HG03469 (cell line): ENCODE measurements around the gene MTHFD2.
"Not testable (repeated sequence)": the region's sequence is repeated elsewhere in the genome, so short reads cannot be mapped to it uniquely, and the experiment has no call there.

Experiments used
- ATAC-seq: cut with Tn5 transposase; IDR thresholded peaks from one replicate; pipeline ENCODE4 v1.9.1; 2021; ENCODE audit warnings: mild to moderate bottlenecking, moderate library complexity, moderate number of reproducible peaks; ENCODE audit not compliant: unreplicated experiment

Gene MTHFD2

DNA sequence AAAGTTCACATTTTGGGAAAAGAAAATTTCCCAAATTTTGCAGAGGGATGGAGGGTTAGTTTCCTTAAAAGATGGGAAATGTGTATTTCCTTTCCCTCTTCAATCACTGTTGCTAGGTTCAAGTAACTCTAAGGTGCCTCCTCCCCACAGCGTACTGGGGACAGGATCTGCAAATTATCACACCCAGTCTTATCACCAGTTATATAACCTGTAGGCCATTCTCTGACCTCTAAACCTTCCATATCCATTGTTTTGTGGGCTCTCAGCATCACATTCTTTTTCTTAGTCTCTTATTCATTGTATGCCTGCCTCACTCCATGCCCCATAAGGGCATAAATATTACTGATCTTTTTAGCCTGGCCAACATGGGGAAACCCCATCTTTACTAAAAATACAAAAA, 3.6 kb upstream of the MTHFD2 start:
- no peak for ATAC-seq

DNA sequence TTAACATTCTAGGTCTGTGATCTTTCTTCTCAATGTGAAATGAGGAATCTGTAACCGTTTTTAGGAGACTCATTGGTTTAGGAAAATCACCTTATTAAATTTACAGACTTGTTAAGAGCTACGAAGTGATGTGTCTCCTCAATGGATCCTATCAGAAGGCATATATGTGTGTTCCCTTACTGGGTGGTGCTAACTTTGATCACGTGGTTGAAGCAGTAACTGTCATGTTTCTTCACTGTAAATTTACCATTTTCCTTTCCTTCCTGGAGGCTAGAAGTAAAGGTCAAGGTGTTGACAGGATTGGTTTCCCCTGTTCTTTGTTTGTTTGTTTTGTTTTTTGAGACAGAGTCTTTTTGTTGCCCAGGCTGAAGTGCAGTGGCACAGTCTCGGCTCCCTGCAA, 1.4 kb upstream of the MTHFD2 start:
- ATAC-seq: no peak

DNA sequence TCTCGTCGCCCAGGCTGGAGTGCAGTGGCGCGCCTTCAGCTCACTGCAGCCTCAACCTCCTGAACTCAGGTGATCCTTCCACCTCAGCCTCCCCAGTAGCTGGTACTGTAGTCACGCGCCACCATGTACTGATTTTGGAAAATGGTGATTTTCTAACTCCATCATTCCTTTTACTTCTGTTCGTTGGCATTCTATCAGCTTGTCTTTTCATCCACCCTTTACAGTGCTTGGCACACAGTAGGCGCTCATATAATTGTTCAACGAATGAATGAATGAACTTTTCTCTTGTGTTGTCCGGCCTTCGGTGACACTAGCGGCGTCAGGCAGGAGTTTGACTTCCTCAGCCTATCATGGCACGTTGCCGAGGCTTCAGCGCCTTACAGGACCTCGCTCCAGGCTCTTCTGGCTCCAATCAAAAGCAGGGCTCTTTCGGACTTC, 373 bp upstream of the MTHFD2 start:
- ATAC-seq: no peak

DNA sequence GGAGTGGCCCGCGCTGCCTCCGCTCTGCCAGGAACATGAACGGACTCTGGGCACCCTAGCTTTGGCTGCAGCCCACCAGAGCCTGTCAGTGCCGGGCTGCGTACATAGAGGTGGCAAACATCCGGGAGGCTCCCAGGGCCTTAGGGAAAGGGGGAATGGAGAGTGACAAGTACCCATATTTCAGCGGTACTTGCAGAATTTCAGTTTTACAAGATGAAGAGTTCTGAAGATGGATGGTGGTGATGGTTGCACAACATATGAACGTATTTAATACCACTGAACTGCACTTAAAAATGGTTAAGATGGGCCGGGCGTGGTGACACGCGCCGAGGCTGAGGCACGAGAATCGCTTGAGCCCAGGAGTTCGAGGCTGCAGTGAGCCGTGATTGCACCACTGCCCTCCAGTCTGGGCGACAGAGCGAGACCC, 873 bp downstream of the MTHFD2 start:
- ATAC-seq: no peak

DNA sequence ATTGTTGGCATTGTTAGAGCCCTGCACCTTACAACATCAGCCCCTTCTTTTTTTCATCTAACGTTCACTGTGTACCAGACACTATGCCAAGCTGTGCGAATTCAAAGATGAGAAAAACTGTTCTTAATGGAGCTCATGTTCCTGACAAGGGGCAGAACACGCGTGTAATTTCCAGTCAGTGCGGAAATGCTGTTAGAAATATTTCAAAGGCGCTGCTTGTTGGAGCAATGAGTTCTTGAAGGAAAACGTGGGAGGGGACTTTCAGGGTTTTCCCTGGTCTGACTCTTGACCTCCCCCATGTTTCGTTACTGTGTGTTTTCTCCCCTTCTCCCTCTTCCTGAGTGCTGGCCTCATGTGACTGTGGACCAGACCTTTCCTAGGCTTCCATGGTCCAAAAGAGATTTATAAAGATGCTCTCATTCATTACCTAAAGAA, 1.5 kb downstream of the MTHFD2 start:
- no peak for ATAC-seq

DNA sequence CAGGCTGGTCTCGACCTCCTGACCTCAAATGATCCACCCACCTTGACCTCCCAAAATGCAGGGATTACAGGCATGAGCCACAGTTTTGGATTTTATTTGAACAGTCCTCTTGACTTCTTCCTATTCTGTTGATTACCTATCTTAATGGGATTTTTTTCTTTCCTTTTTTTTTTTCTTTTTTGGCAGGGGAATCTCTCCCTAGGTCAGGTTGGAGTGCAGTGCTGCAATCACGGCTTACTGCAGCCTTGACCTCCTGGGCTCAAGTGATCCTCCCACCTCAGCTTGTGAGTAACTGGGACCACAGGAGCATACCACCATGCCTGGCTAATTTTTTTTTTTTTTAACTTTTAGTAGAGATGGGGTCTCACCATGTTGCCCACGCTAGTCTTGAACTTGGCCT, 2.8 kb downstream of the MTHFD2 start:
- no peak for ATAC-seq

DNA sequence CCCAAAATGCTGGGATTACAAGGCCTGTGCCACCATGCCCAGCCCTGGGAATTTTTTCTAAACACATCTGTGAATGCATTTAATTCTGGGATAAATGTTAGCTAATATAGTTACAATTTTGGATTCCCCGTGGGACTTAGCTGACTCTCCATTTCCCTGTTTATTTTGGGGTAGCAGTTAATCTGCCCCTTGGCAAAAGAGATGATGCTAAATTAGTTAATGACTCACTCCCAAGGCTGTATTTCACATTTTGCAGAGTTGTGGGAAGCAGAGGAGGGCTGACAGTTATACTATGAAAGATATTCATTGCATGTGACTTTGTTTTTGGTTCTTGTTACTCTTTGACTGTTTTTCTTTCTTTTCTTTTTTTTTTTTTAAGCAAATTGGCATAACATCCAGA, 3.2 kb downstream of the MTHFD2 start:
- ATAC-seq: no peak

DNA sequence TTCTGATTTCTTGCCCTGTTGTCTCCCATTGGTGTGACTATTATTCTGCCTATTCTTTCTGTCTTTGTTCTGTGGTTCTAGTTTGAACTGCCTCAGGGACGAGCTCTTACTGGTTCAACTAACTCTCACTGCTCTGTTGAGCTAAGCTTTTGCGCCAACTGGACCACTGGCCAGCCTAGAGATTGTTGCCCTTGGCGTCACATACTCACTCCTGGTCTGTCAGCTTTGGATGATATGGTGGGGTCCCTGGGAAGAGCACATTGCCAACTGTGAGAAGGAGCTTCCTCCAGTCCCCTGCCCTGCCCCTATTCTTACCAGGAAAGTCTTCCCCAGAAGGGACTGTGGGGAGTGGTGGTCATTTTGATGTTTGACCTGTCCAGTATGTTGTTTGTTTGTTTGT, 6.0 kb downstream of the MTHFD2 start:
- no peak for ATAC-seq

DNA sequence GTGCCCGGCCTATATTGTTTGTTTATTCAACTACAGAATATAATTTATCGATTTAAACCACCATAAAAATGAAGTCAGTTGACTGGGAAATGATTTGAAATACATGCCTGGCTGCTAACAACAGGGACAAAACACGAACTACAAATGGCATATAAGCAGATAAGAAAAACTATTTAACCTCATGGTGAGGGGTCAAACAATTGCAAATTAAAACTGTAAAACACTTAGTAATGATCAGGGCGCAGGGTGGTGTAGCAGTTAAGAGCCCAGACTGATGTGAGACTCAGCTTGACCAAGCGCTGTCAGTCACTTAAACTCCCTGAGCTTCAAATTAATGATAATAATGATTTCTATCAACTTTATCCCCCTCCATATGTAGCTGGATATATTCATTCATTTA, 6.7 kb downstream of the MTHFD2 start:
- no peak for ATAC-seq

DNA sequence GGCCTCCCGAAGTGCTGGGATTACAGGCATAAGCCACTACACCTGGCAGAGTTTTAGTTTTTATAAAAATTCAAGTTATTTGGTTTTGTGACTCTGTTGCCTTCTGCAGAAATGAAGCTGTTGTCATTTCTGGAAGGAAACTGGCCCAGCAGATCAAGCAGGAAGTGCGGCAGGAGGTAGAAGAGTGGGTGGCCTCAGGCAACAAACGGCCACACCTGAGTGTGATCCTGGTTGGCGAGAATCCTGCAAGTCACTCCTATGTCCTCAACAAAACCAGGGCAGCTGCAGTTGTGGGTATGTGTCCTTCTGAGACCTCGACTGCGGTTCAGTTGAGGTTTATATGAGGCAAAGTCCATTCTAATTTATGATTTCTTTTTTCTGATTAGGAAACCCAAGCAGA, 7.2 kb downstream of the MTHFD2 start:
- ATAC-seq: no peak

DNA sequence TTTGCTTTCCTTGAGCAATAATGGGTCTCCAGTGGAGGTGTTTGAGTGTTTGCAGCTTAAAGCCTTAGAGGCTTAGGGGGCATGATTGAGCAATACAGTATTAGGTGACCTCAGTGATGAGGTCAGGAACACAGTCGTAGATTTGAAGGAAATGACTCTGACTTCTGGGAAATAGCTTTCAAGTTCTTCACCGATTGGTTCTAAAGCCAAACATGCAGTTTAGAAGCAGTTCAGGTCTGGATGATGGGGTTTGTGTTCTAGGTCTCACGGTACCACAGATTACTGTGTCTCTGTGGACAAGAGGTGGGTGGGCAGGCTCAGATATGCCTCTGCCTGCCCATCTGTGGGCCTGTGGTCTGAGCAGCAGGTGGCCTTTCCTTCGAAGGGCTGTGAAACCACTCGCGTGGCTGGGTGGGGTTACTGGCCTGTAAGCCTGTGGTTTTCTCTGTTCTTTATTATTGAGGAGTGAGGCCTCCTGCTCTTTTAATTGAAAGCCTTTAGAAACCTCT, 7.8 kb downstream of the MTHFD2 start:
- peak; percentile 45 for ATAC-seq

DNA sequence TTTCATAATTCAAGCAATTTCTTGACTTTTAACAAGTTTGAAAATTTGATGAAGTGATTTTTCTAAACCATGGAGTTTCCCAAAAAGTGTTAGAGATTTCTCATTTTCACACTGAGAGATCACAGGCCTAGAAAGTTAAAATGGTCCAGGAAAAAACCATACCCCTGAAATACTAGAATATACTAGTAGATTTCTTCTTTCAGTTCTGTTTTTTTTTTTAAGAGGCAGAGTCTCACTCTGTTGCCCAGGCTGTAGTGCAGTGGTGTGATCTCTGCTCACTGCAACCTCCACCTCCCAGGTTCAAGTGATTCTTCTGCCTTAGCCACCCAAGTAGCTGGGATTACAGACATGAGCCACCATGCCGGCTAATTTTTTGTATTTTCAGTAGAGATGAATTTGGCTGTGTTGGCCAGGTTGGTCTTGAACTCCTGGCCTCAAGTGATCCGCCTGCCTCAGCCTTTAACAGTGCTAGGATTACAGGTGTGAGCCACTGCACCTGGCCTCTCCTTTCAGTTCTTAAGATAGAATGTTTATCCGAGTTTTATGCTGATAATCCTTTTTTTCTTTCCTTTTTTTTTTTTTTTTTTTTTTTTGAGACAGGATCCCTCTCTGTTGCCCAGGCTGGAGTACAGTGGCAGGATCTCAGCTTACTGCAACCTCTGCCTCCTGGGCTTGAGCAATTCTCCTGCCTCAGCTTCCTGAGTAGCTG, 14.4 kb downstream of the MTHFD2 start:
- ATAC-seq: no peak

DNA sequence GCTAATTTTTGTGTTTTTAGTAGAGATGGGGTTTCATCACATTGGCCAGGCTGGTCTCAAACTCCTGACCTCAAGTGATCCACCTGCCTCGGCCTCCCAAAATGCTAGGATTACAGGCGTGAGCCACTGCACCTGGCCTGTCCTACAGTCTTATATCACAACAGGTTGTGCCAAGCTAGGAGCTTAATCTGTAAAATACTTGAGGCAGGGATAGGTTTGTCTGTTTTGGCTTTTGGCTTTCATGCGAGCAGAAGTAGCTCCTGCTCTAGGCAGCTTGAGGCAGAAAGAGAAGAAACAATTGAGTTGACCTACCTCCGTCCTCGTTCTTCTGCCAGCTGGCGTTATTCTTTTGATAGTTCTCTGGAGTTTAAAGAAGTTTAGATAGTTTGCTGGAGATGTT, 17.4 kb downstream of the MTHFD2 start:
- not testable (repeated sequence) for ATAC-seq

DNA sequence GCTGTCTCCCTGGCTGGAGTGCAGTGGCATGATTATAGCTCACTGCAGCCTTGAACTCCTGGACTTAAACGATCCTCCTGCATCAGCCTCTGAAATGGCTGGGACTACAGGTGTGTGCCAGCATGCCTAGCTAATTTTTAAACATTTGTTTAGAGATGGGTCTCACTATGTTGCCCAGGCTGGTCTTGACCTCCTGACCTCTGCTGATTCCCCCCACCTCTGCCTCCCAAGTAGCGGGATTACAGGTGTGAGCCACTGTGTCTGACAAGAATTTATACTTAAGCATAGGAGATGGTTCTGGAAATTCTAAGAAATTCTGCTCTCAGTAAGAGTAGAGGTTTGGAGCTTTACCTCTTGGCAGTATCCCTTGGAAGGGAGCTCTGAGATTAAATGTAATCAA, 18.2 kb downstream of the MTHFD2 start:
- ATAC-seq: no peak

DNA sequence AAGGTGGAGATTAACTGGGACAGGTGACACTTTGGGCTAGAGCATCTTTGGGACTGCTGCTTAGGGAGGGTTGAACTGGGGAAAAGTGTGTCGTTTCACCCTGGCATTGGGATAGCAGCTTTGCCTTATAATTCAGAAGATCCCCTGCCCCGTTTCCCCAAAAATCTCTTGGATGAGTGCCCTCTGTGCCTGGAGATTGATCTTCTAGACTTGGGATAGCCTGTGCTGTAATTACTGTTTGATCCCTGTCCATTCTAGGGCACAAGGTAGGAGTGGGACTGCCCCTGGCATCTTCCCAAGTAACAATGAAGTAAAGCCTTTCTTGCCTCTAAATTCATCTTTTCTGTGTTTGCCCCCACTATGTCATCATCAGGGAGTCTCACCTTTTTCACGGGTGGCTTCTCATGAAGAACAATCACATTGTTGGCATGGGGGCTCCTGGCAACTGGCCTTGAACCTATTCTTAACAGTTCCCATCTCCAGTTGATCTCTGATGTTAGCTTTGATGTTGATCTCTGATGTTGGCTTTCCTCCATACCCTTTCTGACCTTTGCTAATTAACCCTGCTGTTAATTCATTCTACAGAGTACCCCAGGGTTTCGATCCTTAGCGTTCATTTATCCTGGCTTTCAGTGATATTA, 21.6 kb downstream of the MTHFD2 start:
- ATAC-seq: no peak

DNA sequence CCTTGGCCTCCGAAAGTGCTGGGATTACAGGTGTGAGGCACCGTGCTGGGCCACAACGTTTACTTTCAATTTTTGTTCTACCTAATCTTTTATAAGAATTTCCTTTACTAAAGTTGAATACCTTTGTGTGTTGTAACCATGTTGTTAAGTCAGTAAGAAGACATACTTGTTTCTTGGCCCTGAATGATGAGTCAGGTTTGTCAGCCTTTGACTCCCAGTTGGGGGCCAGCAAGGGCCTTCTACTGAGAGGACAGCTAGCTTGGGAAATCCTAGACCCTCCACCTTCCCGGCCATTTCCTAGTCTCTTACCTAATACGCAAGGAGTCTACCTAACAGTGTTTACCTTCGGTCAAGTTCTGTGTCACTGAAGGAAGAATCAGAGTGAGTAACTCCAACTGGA, 22.7 kb downstream of the MTHFD2 start:
- ATAC-seq: no peak

DNA sequence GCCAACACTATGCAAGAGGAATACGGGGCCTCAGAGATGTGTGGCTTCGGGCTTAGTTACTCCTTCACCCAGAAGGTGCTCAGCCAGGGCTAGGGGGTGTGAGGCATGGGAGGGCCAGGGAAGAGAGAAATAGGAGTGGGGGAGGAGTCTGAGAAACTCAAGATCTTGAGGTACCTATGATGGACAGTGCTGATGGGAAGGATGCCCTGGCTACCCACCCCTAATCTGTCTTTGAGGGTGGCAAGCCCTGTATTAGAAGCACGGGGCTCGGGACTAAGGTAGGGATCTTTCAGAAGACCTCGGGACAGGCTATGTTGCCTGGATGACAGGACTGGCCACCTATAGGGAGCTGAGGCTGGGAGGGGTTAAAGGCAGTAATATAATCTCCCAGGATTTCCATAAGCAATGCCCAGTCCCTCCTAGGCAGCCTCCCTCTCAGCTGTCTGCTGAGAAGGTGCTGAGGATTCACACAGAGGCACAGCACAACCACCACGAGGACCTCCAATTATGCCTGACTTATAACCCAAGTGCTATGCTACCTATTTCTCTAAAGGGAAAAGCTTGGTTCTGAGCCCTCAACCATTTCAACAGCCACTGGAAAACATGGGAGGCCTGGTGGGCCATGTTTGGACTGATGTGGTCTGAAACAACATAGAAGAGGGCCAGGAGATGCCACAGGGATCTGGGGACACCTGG, 23.3 kb downstream of the MTHFD2 start:
- no peak for ATAC-seq

DNA sequence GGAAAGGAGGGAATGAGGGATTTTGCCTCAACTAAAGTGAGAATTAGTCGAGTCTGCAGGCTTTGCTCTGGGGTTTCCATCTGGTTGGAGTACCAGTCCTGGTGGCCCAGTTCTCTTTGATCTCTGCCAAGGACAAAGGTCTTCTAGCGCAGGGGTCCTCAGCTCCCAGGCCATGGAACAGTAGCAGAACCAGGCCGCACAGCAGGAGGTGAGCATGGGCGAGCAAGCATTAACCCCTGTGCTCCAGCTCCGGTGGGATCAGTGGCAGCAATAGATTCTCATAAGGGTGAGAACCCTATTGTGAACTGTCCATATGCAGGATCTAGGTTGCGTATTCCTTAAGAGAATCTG, 23.9 kb downstream of the MTHFD2 start:
- no peak for ATAC-seq

DNA sequence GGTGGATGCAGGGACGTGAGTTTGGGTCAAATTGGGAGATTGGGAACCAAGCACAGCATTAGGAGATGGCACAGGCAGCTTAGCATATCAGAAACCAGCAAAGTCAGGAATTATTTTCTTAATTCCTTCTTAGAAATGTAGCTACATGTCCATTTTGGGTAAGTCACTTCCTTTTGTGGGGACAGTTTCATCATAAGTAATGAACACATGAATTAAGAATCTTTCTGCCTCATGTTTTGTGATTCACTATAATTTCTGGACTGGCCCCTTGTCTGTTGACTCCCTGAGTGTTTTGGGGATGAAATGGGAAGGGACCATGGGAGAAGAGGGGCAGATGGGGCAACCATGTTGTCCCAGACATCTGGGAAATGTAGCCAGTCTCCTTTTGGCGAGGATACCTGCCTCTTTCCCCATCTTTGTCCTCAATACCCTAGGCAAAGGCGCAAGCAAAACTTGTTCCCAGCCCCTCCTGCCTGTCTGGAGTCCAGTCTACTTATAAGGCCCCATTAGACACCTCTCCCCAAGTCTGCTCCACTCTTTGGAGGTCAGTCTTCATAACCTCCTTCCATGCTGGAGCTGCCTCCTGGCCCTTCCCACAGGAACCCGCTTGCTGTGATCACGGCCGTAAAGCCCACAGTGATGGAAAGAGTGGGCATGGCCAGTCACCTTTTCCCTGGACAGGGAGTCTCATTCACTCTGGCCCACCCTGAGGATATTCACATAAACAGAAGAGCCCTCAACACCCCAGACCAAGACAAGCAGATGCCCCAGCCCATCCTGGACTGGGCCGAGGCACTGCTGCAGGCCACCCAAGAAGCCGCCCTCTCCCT, 25.7 kb downstream of the MTHFD2 start:
- no peak for ATAC-seq

DNA sequence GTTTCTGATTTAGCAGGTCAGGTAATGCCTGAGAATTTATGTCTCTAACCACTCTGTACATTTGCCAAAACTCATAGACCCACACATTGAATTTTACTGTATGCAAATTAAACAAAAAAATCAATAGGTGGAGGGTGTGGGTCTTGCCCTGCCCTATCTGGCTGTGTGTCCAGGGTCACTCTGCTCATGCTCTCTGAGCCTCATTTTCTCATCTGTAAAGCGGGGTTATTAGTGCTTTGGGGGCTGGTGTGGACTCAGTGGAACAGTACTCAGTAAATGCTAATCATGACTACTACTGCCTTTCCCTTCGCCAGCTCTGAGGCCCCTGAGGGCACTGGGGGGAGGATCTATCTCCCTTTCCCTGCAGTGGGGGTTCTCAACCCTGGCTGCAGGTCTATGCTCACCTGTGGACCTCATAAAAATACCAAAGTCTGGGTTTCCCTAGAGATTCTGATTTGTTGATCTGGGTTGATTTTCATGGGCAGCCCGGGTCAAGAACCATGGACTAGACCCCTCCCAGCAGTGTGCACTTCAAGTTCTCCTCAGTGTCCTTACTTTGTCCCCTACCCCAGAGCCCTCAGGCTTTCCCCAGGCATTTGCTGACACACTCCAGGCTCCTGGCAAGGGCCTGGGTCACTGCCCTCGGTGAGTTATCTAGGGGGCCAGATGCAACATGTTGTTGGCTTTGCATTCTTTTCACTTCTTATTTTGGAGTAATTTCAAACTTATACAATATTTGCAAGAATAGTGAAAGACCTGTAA, 27.5 kb downstream of the MTHFD2 start:
- no peak for ATAC-seq
